A549 (cell line): Measurements from ENCODE around the gene MTX2. TPM values are rescaled to one million over a fixed set of nuclear protein-coding genes. Genes with fewer than 3 reads are reported as not detected.

ENCODE experiments used
- ATAC-seq, 2 experiments: fragments of 200-7000 bp in 1 of 2; fragments of >200 bp in 1 of 2; cut with Nextera tagmentation in 1 of 2; cut with Tn5 transposase in 1 of 2; 3 replicates each; pipeline versions ENCODE4 v1.8.0 to v1.9.1; 2018 to 2020; ENCODE audit warnings: mild to moderate bottlenecking in 1 of 2, moderate library complexity in 1 of 2
- CTCF ChIA-PET: fragments of 300-600 bp; sonication (Branson Sonifier 250); formaldehyde crosslinking; extraction: SDS; loops from one replicate; lab custom pipeline; 2021; ENCODE audit warnings: antibody characterized with exemption, inconsistent platforms; lab: Yijun Ruan, JAX
- POLR2A ChIA-PET: fragments of 350-600 bp; formaldehyde crosslinking; extraction: SDS; loops from one replicate; lab custom pipeline; 2021; ENCODE audit warnings: antibody characterized with exemption, inconsistent platforms; lab: Yijun Ruan, JAX
- DNase-seq, 2 experiments: peaks; one replicate each; pipeline versions ENCODE4 v3.0.0 to v3.0.0-alpha.2; 2011 to 2016; ENCODE audit warnings: low read depth in 1 of 2, low spot score in 1 of 2
- FAIRE-seq: peaks from 2 replicates; lab custom pipeline; 2011; peaks lifted over from hg19 to GRCh38; lab: Jason Lieb, UNC
- H3K27ac ChIP-seq, 2 experiments: fragments of >200 bp; sonication (Bioruptor Twin); formaldehyde crosslinking; 3 replicates each; pipeline ENCODE4 v1.5.1; 2016 to 2017
- H3K4me1 ChIP-seq: fragments of >200 bp; sonication (Bioruptor Twin); formaldehyde crosslinking; 3 replicates; pipeline ENCODE4 v1.6.1; 2016
- H3K4me2 ChIP-seq: fragments of >200 bp; sonication (Bioruptor Twin); formaldehyde crosslinking; 3 replicates; pipeline ENCODE4 v1.6.1; 2016
- H3K4me3 ChIP-seq: fragments of >200 bp; sonication (Bioruptor Twin); formaldehyde crosslinking; 3 replicates; pipeline ENCODE4 v1.5.1; 2016
- H3K9me3 ChIP-seq: fragments of >200 bp; sonication (Bioruptor Twin); formaldehyde crosslinking; 3 replicates; pipeline ENCODE4 v1.6.1; 2016
- BCL3 ChIP-seq: fragments of >200 bp; sonication (Bioruptor Twin); formaldehyde crosslinking; IDR thresholded peaks from 3 replicates; pipeline ENCODE4 v1.6.1; 2016
- CBX2 ChIP-seq: fragments of 200-600 bp; sonication (generic); IDR thresholded peaks from 2 replicates; pipeline ENCODE4 v1.6.1; 2016; ENCODE audit warnings: low read depth, mild to moderate bottlenecking, borderline replicate concordance
- CTCF ChIP-seq: fragments of >200 bp; sonication (Bioruptor Twin); formaldehyde crosslinking; IDR thresholded peaks from 3 replicates; pipeline ENCODE4 v1.5.1; 2016
- ELK1 ChIP-seq: fragments of 150-350 bp; IDR thresholded peaks from 2 replicates; pipeline ENCODE4 v1.6.1; 2014; ENCODE audit warnings: low read depth, mild to moderate bottlenecking, low read length
- FOSL2 ChIP-seq, 2 experiments: fragments of 450-650 bp in 1 of 2; fragments of >200 bp in 1 of 2; sonication (Bioruptor Twin) in 1 of 2; formaldehyde crosslinking; IDR thresholded peaks; 2 replicates each; pipeline versions ENCODE4 v1.5.0 to v1.6.1; 2016 to 2020; ENCODE audit warnings: mild to moderate bottlenecking in 1 of 2, moderate library complexity in 1 of 2
- FOXS1 ChIP-seq: fragments of 250-450 bp; sonication (Bioruptor Pico); IDR thresholded peaks from 2 replicates; pipeline ENCODE4 v1.5.0; 2020; ENCODE audit warnings: mild to moderate bottlenecking, moderate library complexity
- HDAC2 ChIP-seq: fragments of 200-600 bp; sonication (generic); IDR thresholded peaks from 2 replicates; pipeline ENCODE4 v1.6.1; 2016
- HEYL ChIP-seq: fragments of 250-450 bp; sonication (Bioruptor Pico); IDR thresholded peaks from 2 replicates; pipeline ENCODE4 v1.8.0; 2021; ENCODE audit warnings: mild to moderate bottlenecking, moderate library complexity
- HMGXB4 ChIP-seq: fragments of 250-450 bp; sonication (Bioruptor Pico); IDR thresholded peaks from 2 replicates; pipeline ENCODE4 v1.5.0; 2021; ENCODE audit warnings: mild to moderate bottlenecking, moderate library complexity, borderline replicate concordance
- HOXB5 ChIP-seq: fragments of 250-450 bp; sonication (Bioruptor Pico); IDR thresholded peaks from 2 replicates; pipeline ENCODE4 v1.5.0; 2020; ENCODE audit warnings: mild to moderate bottlenecking, moderate library complexity
- NFE2L2 ChIP-seq: fragments of 150-350 bp; conservative IDR thresholded peaks from 2 replicates; pipeline ENCODE4 v1.6.1; 2014; ENCODE audit warnings: low read length
- NR3C1 ChIP-seq: fragments of >200 bp; sonication (Bioruptor Twin); formaldehyde crosslinking; IDR thresholded peaks from 3 replicates; pipeline ENCODE4 v1.6.1; 2017
- PHF8 ChIP-seq: fragments of 200-600 bp; sonication (generic); IDR thresholded peaks from 2 replicates; pipeline ENCODE4 v1.6.1; 2016; ENCODE audit warnings: low read depth, mild to moderate bottlenecking, antibody characterized with exemption, moderate library complexity, borderline replicate concordance
- RARB ChIP-seq: fragments of 250-450 bp; sonication (Bioruptor Pico); IDR thresholded peaks from 2 replicates; pipeline ENCODE4 v1.8.0; 2021; ENCODE audit warnings: mild to moderate bottlenecking, moderate library complexity
- RCOR1 ChIP-seq: fragments of 150-350 bp; IDR thresholded peaks from 2 replicates; pipeline ENCODE4 v1.6.1; 2014; ENCODE audit warnings: antibody characterized with exemption, low read length, low read depth
- TFCP2L1 ChIP-seq: fragments of 250-450 bp; sonication (Bioruptor Pico); IDR thresholded peaks from 2 replicates; pipeline ENCODE4 v1.5.0; 2021; ENCODE audit warnings: mild to moderate bottlenecking
- TP53 ChIP-seq: fragments of 250-450 bp; sonication (Bioruptor Pico); IDR thresholded peaks from 2 replicates; pipeline ENCODE4 v1.5.0; 2021; ENCODE audit warnings: mild to moderate bottlenecking, moderate library complexity
- ZC3H11A ChIP-seq: fragments of 450-650 bp; IDR thresholded peaks from 2 replicates; pipeline ENCODE4 v1.6.1; 2014; ENCODE audit warnings: antibody characterized with exemption, mild to moderate bottlenecking
- ZFP36 ChIP-seq: fragments of 450-650 bp; IDR thresholded peaks from 2 replicates; pipeline ENCODE4 v1.6.1; 2014; ENCODE audit warnings: borderline replicate concordance; ENCODE audit not compliant: partially characterized antibody
- ZNF302 ChIP-seq: fragments of 250-450 bp; sonication (Bioruptor Pico); IDR thresholded peaks from 2 replicates; pipeline ENCODE4 v1.9.0; 2021; ENCODE audit warnings: inconsistent platforms, mild to moderate bottlenecking, moderate library complexity
- ZSCAN20 ChIP-seq: fragments of 250-450 bp; sonication (Bioruptor Pico); IDR thresholded peaks from 2 replicates; pipeline ENCODE4 v1.8.0; 2022; ENCODE audit warnings: mild to moderate bottlenecking, moderate library complexity
- WGBS: methylation state at CpG from one replicate; pipeline ENCODE4 v1.1.6; 2017; ENCODE audit errors: missing lambda C conversion rate; 5-methylcytosine and 5-hydroxymethylcytosine counted together
- polyA plus RNA-seq, 4 experiments: library from polyadenylated mRNA; depleted of rRNA in 3 of 4; stranded (reverse); fragments of >200 nt; fragmentation: RNase III in 1 of 4; extraction: RNeasy Plus Mini Kit Qiagen cat#74134 plus additional on column Dnase treatment in 1 of 4; gene quantifications; 2 replicates in 3 of 4; 3 replicates in 1 of 4; pipeline ENCODE4 v1.2.3, GENCODE V29; 2011 to 2017

MTX2 gene
- polyA plus RNA-seq, 2 of the 4 experiments (the other 2 are of a cell fraction) = 56.9 to 81.8 TPM

GRCh38 chr2:176383836-176384442 lies 114.7 kb downstream of the MTX2 start:
- peaks cover 3% of the 10 kb centered on the region; the same call in 1 of the 3 replicates for H3K9me3 ChIP-seq
- ChIA-PET POLR2A (no interaction called here), CTCF (interaction anchor here (1.1 kb wide), 1 partner anchor 41 kb away, joined by 3 read pairs; no protein-coding TSS in a partner anchor)
- peak overlapping the region; percentile 8; the same call in 1 of the 3 replicates for H3K4me2 ChIP-seq
- no peak for FAIRE-seq
- H3K4me1 ChIP-seq = no peaks in the 10 kb centered on the region
- H3K27ac ChIP-seq = no peak overlapping the region
- DNase-seq = no peak
- no peak overlapping the region for H3K4me3 ChIP-seq
- ATAC-seq = no peak
- TF ChIP-seq TP53 (CRISPR knock-in tag) (no peak), HMGXB4 (CRISPR knock-in tag) (no peak), HOXB5 (CRISPR knock-in tag) (no peak), HEYL (CRISPR knock-in tag) (no peak), FOSL2 (IDR thresholded peaks at IDR 0.05) (no peak), FOSL2 (CRISPR knock-in tag; IDR thresholded peaks at IDR 0.05) (no peak), ELK1 (no peak), RCOR1 (no peak), NFE2L2 (no peak), HDAC2 (no peak), NR3C1 (no peak), BCL3 (no peak)
- 59% methylated on average over 3 of the region's 3 CpGs for WGBS

GRCh38 chr2:176385219-176385759 lies 116.0 kb downstream of the MTX2 start:
- ATAC-seq = no peak

More at GRCh38 chr2:176385219-176385759, 116.0 kb downstream of the MTX2 start:
- no peak overlapping the region for H3K4me2 ChIP-seq
- DNase-seq (no peak), FAIRE-seq (no peak)
- no peak overlapping the region for H3K27ac ChIP-seq
- TF ChIP-seq TFCP2L1 (CRISPR knock-in tag) (no peak), PHF8 (no peak), CTCF (no peak), RARB (CRISPR knock-in tag) (no peak), ZNF302 (no peak), ZSCAN20 (CRISPR knock-in tag) (no peak), ZFP36 (no peak), CBX2 (no peak), ZC3H11A (no peak), HEYL (CRISPR knock-in tag) (no peak), FOXS1 (CRISPR knock-in tag) (no peak)
- ChIA-PET CTCF (interaction anchor here (1.2 to 1.5 kb wide), 2 partner anchors 30 to 252 kb away, joined by 3 to 7 read pairs; no protein-coding TSS in a partner anchor), POLR2A (no interaction called here)
- no peak overlapping the region for H3K4me3 ChIP-seq
- no peaks in the 10 kb centered on the region for H3K9me3 ChIP-seq
- WGBS = 77% methylated on average over 2 of the region's 2 CpGs
- no peaks in the 10 kb centered on the region for H3K4me1 ChIP-seq
